HG03159 (cell line): ENCODE measurements around the gene MYBBP1A.
"Not testable (repeated sequence)": the region's sequence is repeated elsewhere in the genome, so short reads cannot be mapped to it uniquely, and the experiment has no call there.

Experiments used
- ATAC-seq: cut with Tn5 transposase; IDR thresholded peaks from one replicate; pipeline ENCODE4 v1.9.1; 2021; ENCODE audit warnings: mild to moderate bottlenecking, moderate library complexity; ENCODE audit not compliant: unreplicated experiment

The MYBBP1A gene

DNA sequence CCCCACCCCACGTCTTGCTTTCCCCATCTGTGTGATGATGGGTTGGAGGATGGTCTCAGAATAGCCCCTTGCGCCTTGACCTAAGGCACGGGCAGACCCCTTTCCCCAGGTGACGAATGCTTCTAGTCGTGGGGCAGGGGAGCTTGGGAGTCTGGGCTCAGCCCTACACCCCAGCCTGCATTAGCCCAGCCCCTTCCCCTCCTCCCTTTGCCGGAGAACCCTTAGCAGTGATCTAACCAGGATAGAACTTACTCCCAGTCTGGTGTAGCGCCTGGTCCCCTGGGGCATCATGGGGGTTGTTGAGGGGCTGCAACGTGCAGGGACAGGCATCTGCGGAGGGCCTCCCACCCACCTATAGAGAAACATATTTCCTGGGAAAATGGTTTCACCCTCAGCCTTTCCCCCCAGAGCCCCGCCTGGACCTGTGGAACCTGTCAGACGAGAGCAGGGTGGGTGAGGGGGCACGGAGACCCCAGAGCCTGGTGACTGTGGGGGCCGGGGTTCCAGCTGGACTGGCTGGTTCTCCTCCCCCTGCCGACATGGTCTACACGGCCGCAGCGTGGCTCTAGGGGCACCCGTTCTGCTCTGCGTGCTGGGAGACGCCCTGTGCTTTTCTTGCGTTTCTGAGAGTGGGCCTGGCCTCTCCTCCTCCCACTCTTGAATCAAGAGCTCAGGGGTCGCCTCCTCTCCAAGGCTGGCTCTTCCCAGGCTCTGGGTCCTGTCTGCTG lies 33.9 kb upstream of the MYBBP1A start:
- ATAC-seq, result no peak

DNA sequence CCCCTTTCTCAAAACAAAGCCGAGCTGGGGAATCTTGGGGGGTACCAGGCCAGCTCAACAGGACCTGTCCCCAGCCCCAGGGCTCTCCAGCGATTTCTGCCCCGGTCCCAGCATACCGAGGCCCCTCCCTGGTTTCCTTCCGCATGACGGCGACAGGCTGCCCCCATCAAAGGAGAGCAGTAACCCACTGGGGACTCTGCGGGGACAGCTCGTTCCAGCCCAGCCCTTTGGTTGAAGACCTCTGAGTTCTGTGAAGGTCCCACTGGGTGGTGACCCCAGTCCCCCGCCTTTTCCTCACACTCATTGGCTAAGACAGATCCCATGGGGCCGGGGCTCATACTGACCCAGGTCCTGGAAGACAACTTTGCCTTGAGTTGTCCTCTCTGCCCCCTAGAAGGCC lies 33.2 kb upstream of the MYBBP1A start:
- no peak for ATAC-seq

DNA sequence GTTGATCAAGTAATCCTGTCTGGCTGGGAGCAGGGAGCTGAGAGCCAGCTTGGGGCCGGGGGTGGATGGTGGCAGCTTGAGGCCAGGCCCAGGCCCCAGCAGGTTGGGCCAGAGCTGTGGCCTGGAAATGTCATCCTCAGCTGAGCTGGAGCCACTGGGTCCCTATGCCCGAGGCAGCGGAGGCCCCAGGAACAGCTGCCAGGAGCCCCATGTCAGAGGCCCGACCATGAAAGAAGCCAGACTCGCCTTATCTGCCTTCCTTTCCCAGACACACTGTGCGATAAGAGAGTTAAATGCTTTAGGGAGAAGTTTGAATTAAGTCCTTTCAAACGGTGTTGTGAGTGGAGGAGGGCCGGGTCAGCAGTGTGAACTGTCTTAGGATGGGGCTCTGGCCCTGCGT lies 32.6 kb upstream of the MYBBP1A start:
- no peak for ATAC-seq

DNA sequence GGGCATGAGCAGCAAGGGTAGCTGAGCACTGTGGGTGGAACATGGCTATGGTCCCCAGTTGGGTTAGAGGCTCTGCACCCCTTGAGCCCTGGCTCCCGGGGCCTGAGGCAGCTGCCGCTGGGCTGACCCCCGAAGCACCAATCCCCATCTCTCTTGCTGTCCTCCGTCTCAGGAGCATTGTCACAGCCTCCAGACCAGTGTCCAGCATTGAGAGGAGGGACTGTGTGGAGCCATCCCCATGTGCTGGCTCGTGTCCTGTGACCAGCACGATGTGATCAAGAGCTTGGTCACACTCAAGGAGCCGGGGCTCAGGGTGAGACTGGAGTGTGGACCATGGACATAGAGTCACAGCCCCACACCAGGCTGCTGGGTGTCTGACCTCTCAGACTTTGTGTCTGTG lies 32.0 kb upstream of the MYBBP1A start:
- no peak for ATAC-seq

DNA sequence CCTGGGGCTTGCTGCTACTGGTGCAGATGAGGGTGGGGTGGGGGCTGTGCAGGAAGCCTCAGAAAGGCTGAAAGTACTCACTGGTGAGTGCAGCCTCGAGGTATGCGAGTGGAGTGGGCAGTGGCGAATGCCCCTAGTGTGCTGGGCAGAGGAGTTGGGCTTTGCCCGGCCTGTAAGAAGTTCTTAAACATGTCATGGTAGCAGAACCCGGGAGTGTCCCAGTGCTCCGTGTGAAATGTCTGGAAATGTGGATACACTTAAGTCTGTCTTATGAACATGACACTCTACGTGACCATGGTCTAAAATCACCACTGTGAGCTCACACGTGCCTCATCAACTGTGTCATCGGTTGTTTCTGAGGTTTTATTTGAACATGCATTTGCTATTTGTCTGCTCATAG lies 30.9 kb upstream of the MYBBP1A start:
- ATAC-seq, result no peak

DNA sequence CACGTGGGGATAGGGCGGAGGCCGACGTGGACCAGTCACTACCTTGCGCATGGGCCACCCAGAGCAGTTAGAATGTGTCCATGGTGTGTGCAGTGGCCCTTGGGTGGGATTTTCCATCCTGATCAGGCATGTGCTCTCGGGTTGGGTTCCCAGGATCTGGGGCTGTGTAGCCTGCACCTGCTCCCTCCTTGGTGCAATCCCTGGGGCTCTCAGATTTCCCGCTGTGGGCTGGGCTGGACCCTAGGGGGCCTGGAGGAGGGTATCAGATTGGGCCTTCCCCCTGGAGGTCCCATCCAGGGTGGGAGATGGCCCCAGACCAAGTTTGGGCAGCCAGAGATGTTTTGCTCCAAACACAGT lies 30.4 kb upstream of the MYBBP1A start:
- ATAC-seq, result no peak

DNA sequence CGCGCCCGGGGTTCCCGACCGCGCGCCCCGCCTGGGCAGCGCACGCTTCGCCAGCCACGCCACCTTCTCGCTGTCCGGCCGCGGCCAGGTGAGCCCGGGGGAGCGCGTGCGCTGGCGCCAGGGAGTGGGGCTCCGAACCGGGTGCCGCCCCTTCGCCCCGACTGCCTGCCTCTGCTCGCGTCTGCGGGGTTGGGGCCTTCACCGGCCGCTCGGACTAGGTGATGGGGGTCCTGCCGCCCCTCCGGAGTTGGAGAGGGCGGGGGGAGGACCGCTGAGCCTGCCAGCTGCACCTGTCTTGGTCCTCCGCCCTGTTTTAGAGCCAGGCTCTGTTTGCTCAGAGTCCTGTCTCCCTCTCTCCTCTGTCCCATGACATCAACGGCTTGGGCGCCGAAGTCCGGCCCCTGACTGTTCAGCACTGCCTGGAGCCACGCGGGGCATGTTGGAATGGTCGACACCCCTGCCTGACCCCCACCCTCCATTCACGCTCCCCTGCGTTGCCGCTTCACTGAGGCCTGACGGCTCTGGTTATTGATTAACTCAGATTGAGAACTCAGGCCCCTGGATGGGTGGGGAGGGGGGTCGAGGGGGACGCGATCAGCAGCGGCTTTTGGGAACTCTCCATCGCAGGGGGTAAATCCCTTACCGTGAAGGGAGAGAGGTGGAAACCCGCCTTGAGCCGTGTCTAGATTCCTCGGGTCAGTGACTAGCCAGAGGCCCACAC lies 29.9 kb upstream of the MYBBP1A start:
- ATAC-seq, result no peak

DNA sequence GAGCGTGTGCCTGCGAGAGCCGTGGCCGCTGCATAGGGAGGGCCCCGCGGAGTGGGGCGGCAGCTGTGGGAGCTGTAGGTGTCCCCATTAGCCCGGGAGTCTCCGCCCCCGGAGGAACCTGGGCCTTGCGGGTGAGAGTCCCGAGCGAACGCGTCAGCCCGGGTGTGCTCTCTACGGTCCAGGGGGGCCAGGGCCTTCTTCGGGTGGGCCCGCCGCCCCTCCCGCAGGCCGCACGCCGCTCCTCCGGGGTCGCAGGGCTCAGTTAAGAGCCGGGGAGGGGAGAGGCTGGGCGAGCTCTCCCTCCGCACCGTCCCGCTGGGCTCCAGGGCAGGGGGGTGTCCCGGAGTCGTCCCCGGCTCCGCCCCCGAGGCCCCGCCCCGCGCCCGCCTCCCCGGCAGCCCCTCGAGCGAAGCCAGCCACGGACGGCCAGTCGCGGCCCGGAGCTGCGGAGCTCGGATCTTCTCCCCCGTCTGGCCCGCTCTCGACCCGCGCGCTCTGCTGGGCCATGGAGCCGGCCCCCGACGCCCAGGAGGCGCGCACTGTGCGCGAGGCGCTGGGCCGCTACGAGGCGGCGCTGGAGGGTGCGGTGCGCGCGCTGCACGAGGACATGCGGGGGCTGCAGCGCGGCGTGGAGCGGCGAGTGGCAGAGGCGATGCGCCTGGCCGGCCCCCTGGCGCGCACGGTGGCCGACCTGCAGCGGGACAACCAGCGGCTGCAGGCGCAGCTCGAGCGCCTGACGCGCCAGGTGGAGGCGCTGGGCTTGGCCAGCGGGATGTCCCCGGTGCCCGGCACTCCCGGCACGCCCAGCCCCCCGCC lies 29.1 kb upstream of the MYBBP1A start, which contains the start of gene SMTNL2:
SMTNL2 (plus strand) TSS at position 429 of the 816 bp plus-strand sequence; CDS start at position 506, 77 bp downstream.
- ATAC-seq, result no peak

DNA sequence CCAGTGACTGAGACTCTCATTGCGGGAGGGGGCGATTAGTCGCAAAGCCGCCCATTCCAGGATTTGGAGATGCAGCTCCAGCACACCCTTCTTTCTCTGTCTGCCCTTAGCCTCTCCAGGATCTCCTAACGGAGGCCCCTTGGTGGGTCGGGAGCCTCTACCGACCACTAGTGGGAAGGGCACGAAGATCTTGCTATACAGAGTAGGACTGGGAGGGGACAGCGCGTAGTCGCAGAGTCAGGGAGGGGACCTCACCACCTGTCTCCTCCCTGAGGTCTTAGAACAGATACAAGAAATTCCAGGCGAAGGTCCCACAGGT lies 28.6 kb upstream of the MYBBP1A start:
- ATAC-seq, result no peak

DNA sequence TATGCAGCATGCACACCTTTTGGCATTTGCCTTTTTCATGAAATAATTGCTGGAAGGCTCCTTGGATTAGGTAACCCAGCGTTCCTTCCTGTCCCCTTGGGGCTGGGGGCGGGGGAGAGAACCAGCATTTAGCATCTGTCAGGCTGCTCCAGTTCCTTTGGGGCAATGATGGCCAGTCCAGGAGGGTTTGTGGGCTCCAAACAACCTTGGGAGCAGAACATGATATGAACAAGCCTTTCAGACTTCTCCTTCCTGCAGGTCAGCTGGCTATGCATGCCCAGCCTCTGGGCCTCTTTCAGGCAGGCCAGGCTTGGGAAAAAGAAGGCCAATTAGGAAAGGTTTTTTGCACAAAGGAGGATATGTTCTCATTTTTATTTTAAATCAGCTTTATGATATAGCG lies 28.0 kb upstream of the MYBBP1A start:
- no peak for ATAC-seq

DNA sequence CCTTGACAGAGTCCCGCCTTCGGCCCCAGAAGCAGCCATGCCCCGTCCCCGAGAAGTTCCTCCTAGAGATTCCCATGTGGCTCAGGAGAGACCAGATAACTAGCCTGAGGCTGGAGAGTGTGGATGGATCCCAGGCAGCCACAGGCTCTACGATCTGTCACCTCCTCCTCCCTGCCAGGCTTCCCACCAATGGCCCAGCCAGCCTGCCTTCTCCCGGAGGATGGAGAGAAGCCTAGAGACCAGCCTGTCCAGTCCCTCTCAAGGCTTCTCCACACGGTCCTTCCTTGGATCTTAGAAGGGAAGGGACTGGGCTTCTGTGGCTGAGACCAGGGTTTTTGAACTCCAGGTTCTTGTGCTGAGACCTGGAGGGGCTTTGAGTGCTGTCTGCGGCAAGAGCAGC lies 27.5 kb upstream of the MYBBP1A start:
- no peak for ATAC-seq

DNA sequence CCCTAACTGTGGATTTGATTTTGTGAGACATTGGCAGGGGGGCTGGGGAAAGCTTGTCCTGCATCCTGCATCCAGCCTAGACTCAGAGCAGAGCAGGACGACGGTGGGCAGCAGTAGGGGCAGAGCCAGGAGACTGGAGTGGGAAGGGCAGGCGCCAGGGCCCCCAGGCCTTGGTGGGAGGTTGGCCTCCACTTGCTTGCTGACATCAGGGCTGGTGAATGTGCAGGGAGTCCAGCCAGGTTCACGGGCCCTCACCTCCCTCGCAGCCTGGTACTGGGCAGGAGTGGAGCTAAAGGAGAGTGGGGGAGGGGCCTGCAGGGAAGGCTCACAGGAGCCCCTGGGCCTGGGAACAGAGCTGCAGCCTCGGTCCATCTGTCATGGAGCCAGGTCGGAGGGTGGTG lies 26.9 kb upstream of the MYBBP1A start:
- no peak for ATAC-seq

DNA sequence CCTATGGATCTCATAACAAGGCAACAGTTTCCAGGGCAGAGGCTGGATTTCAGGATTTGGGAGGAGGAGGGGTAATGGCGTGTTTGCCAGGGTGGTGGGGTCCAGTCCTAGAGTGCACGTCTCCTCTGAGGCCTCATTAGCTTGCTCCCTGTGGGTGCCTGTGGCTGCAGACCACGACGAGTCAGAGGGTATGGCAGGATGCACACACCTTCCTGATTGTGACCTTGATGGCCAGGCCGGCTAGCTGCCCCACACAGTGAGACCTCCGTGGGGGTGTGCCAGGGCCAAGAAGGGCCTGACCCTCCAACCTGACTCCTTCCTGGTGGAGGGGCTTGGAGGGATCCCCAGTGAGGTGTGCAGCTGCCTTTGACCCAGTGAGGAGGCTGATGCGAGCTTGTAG lies 25.1 kb upstream of the MYBBP1A start:
- no peak for ATAC-seq

DNA sequence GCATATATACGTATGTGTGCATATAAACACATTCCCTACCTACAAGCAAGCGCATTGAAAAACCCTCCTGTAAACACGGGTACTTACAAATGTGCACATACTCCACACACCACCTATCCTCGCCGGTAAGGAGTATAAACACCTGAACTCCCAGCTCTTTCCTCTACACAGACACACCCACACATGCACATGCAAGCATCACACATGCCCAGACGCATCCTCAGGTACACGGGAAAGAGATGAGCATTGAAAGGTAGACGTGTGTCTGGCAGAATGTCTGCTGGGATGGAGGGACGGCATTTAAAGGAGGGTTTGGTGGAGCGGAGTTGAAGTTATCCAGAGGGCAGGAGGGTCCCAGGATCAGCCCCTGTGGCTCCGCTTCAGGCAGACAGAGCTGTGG lies 24.5 kb upstream of the MYBBP1A start:
- no peak for ATAC-seq

DNA sequence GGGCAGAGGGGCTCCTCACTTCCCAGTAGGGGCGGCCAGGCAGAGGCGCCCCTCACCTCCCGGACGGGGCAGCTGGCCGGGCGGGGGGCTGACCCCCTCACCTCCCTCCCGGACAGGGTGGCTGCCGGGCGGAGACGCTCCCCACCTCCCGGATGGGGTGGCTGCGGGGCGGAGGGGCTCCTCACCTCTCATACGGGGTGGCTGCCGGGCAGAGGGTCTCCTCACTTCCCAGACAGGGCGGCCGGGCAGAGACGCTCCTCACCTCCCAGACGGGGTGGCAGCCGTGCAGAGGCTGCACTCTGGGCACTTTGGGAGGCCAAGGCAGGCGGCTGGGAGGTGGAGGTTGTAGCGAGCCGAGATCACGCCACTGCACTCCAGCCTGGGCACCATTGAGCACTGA lies 23.2 kb upstream of the MYBBP1A start:
- not testable (repeated sequence) for ATAC-seq

DNA sequence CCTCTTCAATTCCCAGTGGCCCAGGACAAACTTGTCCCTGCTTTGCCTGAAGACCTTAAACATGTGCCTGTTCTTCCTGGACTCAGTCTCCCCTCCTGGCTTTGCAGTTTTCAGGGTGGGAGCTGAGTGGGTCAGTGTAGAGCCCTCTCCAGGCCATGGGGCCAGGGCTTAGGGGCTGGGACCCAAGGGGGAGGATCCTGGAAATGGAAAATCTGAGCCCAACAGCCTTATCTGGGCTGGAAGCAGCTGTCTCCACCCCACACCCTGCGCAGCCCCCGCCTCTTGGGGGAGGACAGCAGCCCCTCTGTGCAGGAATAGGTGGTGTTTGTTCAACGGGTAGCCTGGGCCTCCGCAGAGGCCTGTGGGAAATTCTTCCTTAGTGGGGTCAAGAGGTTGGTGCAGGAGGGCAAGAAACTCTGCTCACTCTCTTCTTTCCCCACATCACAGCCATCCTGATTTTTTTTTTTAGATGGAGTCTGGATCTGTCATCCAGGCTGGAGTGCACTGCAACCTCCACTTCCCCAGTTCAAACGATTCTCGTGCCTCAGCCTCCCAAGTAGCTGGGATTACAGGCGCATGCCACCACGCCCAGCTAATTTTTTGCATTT lies 22.3 kb upstream of the MYBBP1A start:
- no peak for ATAC-seq

DNA sequence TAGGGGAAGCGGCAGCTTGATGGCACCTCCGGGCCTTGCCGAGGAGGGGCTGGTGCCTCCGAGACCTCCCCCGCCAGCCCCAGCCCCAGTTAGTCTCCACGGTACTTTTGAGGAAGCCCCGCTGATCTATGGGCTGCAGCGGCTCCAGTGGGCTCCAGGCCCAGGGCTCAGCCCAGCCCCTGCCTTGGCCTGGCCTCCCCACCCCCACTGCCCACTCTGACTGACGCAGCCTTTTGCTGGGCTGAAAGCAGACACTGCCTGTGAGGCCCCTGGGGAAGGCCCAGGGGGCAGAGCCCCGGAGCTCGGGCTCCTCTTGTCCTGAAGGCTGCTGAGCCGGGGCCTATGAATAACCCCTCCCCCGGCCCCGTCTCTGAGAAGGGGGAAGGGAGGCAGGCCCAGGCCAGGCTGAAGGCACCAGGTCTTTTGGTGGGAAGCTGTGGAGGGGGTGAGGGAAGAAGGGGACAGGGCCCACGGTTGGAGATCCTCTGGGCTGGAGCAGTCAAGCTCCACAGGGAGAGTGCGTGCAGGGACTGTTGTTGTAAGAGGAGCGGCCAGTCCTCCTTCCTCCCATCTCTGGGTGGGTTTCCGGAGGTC lies 21.6 kb upstream of the MYBBP1A start:
- no peak for ATAC-seq

DNA sequence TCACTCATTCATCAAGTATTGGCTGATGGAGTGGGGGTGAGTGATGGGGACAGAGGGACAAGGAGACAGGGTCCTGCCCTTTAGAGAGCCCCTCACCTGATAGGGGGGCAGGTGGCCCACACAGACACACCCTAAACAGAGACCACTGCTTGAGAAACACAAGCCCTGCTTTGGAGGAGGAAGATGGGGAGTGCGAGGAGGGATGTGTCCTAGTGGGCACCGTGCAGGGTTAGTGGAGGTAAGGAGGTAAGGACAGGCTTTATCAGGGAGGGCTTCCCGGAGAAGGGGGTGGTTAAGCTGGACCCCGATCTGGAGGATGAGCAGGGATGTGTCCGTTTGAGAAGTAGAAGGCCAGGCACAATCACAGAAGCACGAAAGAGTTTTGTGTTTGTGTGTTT lies 21.0 kb upstream of the MYBBP1A start:
- no peak for ATAC-seq

DNA sequence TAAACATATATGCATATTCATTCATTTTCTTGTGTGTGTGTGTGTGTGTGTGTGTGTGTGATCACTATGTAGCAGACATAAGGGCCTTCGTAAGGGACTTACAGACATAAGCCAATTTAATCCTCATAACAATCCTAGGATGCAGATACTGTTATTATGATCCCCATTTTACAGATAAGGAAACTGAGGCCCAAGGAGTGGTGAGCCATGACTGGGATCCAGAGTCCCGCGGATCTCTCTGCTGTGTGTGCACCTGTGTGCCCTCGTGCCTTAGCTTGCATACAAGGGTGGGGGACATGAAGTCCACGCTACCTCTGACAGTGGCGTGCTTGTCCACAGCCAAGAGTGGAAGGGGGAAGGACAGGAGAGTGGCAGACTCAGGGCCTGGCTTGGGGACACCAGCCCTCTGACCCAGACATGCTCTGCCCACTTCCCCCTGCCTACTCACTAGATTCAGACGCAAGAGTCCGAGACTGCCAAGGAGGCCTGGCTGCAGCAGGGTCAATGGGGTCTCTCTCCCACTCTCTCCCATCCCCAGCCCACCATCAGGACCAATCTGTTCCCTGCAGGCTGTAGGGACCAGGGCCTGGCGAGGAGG lies 19.4 kb upstream of the MYBBP1A start:
- ATAC-seq, result no peak

DNA sequence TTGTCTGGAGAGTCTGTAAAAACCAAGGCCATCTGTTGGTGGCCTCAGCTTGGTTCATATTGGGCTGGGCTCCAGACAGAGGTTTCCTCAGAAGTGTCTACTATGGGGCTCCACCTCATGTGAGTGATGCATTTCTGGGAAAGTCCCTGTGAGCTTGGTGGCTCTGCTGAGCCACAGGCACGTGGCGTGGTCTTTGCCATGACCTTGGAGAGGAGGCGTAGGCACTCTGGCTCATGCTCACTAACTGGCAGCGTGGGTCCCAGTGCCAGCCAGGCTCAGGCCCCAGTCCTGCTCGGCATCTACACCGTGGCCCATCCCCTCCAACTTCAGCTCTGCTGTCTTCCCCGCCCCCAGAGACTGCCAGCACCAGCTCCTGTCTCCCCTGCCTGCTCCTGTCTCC lies 18.5 kb upstream of the MYBBP1A start:
- no peak for ATAC-seq

DNA sequence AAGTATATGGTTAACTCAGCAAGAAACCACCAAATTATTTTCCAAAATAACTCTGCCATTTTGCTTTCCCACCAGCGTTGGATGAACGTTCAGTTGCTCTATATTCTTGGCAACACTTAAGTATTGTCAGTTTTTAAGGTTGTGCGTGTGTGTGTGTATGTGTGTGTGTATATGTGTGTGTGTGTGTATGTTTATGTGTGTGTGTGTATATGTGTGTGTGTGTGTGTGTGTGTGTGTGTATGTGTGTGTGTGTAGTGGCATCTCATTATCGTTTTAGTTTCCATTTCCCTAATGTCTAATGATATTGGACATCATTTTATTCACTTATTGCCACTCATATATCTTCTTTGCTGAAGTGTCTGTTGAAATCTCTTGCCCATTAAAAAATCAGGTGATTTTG lies 17.9 kb upstream of the MYBBP1A start:
- no peak for ATAC-seq
